GM12801 (cell line): ENCODE results near the gene BEGAIN.

ENCODE experiments used
- TF ChIP-seq, protein P1 (sequence below): IDR thresholded peaks from one replicate; pipeline ENCODE4 v1.5.1; 2011; ENCODE audit warnings: control low read depth; ENCODE audit not compliant: insufficient read length; ENCODE audit errors: extremely low read depth

The BEGAIN gene

DNA sequence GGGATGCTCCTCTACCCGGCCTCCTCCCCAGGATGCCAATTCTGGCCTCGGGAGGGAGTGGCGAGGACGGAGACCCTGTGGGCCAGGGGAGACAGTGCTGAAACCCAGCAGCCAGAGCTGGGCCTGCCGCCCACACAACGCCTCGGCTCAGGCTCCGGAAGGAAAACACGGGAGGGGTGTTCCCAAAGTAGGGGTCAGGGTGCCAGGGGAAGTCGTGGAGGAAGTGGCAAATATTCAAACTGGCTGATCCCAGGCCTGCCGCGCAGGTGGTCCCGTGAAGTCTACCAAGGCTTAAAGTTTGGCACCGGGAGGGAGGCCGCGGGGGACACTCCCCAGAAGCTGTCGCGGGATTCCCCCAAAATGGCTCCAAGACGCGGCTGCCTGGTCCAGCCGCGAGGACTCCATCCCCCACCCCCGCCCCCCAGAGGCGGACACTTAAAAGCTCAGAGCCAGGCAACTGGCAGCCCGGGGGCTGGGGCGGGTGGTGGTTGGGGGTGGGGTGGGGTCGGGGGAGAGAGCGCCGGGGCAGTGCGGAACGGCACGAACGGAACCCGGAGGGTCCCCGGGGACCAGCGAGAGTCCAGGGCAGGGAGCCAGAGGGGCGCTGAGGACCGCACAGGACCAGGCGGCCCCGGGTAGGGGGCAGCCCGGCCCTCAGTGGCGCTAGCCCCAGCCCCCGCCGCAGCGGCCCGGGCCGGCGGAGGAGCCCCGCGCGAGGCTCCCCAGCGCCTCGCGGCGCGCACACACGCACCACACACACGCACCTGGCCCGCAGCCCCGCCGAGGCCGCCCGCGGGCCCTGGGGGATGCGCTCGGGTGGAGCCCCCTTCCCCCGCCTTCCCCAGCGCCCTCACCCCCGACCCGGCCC, 20.0 kb downstream of the BEGAIN start:
- TF ChIP-seq, protein P1, sequence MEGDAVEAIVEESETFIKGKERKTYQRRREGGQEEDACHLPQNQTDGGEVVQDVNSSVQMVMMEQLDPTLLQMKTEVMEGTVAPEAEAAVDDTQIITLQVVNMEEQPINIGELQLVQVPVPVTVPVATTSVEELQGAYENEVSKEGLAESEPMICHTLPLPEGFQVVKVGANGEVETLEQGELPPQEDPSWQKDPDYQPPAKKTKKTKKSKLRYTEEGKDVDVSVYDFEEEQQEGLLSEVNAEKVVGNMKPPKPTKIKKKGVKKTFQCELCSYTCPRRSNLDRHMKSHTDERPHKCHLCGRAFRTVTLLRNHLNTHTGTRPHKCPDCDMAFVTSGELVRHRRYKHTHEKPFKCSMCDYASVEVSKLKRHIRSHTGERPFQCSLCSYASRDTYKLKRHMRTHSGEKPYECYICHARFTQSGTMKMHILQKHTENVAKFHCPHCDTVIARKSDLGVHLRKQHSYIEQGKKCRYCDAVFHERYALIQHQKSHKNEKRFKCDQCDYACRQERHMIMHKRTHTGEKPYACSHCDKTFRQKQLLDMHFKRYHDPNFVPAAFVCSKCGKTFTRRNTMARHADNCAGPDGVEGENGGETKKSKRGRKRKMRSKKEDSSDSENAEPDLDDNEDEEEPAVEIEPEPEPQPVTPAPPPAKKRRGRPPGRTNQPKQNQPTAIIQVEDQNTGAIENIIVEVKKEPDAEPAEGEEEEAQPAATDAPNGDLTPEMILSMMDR: no peak

DNA sequence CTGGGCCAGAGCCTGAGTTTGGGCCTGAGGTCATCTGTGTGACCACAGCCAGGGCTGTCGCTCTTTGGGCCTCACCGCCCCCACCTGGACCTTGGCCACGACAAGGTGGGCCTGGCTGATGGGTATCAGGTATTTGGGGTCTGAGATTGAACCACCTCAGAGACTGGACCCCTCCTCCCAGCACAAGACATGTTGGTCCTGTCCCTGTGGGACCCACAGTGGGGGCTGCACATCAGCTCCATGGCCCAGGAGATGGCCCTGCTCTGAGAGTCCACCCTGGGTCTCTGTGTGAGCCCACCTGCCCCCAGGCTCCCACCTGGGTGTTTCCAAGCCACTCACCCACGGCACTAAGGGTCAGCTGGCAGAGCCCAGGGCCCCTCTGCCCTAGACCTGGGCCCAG, 20.6 kb downstream of the BEGAIN start:
- TF ChIP-seq, protein P1: no peak

DNA sequence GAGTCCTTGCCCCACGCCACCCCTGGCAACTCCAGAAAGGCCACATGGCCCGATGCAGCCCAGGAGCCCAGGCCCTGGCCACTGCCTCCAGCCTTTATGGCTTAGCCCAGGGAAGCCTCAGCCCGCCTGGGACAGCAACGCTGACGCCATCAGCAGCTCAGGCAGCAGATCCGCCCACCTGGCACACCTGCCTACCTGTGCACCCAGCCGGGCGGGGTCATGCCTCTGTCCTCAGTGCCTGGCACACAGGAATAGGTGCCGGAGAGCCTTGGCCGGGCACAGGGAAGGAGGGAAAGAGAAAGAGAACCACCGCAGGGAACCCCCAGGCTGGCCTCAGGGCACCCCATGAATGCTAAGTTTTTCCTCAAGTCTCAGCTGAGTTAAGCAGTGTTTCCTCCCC, 21.1 kb downstream of the BEGAIN start:
- TF ChIP-seq, protein P1: no peak

DNA sequence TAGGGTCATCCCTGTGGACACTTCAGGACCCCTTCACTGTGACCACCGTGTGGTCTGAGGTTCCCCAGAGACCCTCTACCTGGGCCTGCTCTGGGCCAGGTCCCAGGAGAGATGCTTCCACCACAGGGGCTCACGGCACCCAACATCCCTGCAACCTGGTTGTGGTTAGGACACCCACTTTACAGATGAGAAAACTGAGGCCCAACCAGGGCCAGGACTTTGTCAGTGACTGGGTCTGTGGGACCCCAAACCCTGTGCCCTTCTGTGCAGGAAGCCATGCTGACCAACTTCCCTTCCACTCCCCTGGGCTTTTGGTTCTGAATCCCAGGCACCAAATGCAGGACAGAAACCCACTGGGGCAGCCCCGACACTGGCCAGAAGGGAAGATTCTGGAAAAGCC, 21.6 kb downstream of the BEGAIN start:
- TF ChIP-seq, protein P1: no peak

DNA sequence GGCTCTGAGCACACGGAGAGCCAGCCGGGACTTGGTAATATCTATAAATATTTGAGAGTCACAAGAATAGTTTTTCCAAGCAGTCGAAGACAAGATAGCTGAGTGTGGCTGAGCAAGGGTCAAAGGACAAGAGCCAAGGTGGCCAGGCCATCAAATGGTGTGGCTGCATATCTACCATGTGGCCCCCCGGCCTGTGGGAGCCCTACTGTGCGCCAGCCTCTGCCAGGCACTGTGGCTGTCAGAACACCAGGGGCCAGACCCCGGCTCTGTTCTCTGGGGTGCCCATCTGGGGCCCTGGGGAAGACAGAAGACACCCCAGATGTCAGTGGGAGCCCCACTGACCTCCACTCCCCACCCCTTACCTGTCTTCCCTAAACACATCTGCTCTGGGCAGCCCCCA, 22.7 kb downstream of the BEGAIN start:
- TF ChIP-seq, protein P1: no peak

DNA sequence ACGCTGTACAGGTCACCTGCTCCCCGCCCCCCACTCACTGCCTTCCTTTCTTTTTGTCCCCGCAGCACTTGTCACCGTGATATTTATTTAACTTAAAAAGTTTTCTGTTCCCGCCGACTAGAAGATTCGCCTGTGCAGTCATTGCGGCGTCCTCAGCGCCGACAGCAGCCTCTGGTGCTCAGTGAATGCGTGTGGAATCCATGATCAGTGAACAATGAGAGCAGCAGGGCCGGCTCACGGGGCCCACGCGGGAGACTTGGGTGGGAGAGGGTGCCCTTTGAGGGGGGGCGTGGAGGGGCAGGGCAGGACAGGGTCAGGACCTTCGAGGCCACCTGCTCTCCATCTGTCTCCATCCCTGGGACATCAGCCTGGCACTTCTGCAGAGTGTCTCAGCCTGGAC, 24.5 kb downstream of the BEGAIN start:
- TF ChIP-seq, protein P1: no peak

DNA sequence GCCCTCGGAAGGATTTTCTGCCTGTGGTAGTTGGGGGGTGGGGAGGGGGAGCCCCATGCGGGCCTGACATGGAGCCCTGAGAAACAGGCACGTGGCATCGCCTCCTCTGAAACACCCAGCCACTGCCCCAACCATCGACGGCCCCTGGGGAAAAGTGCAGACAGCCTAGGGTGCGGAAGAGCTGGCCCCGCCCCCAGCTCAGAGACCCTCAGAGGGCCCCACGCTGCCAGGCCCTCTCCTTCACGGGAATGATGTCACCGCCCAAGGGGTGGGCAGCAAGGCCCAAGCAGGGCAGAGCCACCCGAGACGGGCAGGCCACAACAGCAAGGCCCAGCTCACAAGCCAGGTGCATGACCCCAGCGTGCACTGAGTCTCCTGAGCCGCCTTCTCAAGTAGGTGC, 26.2 kb downstream of the BEGAIN start:
- TF ChIP-seq, protein P1: no peak
